GM21367 (cell line): Measurements from ENCODE around the gene AOAH.
A peak's percentile ranks its signal among the peaks of the same experiment; 100 is the strongest.

Experiments used
- ATAC-seq: cut with Tn5 transposase; IDR thresholded peaks from one replicate; pipeline ENCODE4 v1.9.1; 2021; ENCODE audit not compliant: unreplicated experiment

The AOAH gene

GRCh38 chr7:36723951-36724664, at the start of gene AOAH:
AOAH (minus strand) TSS chr7:36724494; CDS start chr7:36724148, 346 bp downstream.
- peak; percentile 89 for ATAC-seq

GRCh38 chr7:36766451-36766850, 42.2 kb upstream of the AOAH start:
- no peak for ATAC-seq

GRCh38 chr7:36765605-36766004, 41.3 kb upstream of the AOAH start:
- ATAC-seq = no peak

GRCh38 chr7:36764929-36765328, 40.6 kb upstream of the AOAH start:
- no peak for ATAC-seq

GRCh38 chr7:36763132-36763816, 39.0 kb upstream of the AOAH start:
- no peak for ATAC-seq

GRCh38 chr7:36762394-36762793, 38.1 kb upstream of the AOAH start:
- no peak for ATAC-seq

- ATAC-seq = no peak
Observed at GRCh38 chr7:36761835-36762234, 37.5 kb upstream of the AOAH start.

- ATAC-seq = no peak
Observed at GRCh38 chr7:36760856-36761762, 36.8 kb upstream of the AOAH start.

GRCh38 chr7:36758879-36759278, 34.6 kb upstream of the AOAH start:
- no peak for ATAC-seq

GRCh38 chr7:36755484-36755883, 31.2 kb upstream of the AOAH start:
- ATAC-seq = no peak

GRCh38 chr7:36752026-36752711, 27.9 kb upstream of the AOAH start:
- no peak for ATAC-seq

GRCh38 chr7:36750451-36750850, 26.2 kb upstream of the AOAH start:
- ATAC-seq = no peak

- ATAC-seq = no peak
Observed at GRCh38 chr7:36749282-36749960, 25.1 kb upstream of the AOAH start.

- peak; percentile 58 for ATAC-seq
Observed at GRCh38 chr7:36748017-36748487, 23.8 kb upstream of the AOAH start.

- no peak for ATAC-seq
Observed at GRCh38 chr7:36747280-36748016, 23.2 kb upstream of the AOAH start.

- no peak for ATAC-seq
Observed at GRCh38 chr7:36746347-36746746, 22.1 kb upstream of the AOAH start.

- peak; percentile 73 for ATAC-seq
Observed at GRCh38 chr7:36742911-36743775, 18.8 kb upstream of the AOAH start.

GRCh38 chr7:36741866-36742265, 17.6 kb upstream of the AOAH start:
- ATAC-seq = no peak

GRCh38 chr7:36739351-36739750, 15.1 kb upstream of the AOAH start:
- ATAC-seq = no peak
